Type B pancreatic cell (in vitro differentiated cells): ENCODE data around the gene TMEM255B. TPM values are rescaled to one million over a fixed set of nuclear protein-coding genes. Genes with fewer than 3 reads are reported as not detected.

ENCODE experiments used
- DNase-seq: peaks from one replicate; pipeline ENCODE4 v3.0.0; 2021; ENCODE audit warnings: mixed read lengths; ENCODE audit not compliant: unreplicated experiment; ENCODE audit errors: extremely low spot score
- H3K27ac Mint-ChIP-seq: 2 replicates; pipeline ENCODE4 v1.8.0; 2021; ENCODE audit warnings: mild to moderate bottlenecking, mixed read lengths
- H3K27me3 Mint-ChIP-seq: 2 replicates; pipeline ENCODE4 v1.8.0; 2021; ENCODE audit warnings: mixed read lengths
- H3K36me3 Mint-ChIP-seq: 2 replicates; pipeline ENCODE4 v1.8.0; 2021; ENCODE audit warnings: mixed read lengths
- H3K4me1 Mint-ChIP-seq: one replicate; pipeline ENCODE4 v1.8.0; 2021; ENCODE audit warnings: mixed read lengths; ENCODE audit not compliant: unreplicated experiment
- H3K4me3 Mint-ChIP-seq: 2 replicates; pipeline ENCODE4 v1.8.0; 2021; ENCODE audit warnings: mild to moderate bottlenecking, mixed read lengths
- H3K9me3 Mint-ChIP-seq: 2 replicates; pipeline ENCODE4 v1.8.0; 2021; ENCODE audit warnings: mixed read lengths
- total RNA-seq: library from RNA; stranded (reverse); gene quantifications from 2 replicates; pipeline ENCODE4 v1.2.1, GENCODE V29; 2021; ENCODE audit warnings: low replicate concordance
- TF ChIP-seq, protein P1 (sequence below): fragments of 200-600 bp; sonication (generic); conservative IDR thresholded peaks from 2 replicates; pipeline ENCODE4 v1.5.0; 2021; ENCODE audit warnings: antibody characterized with exemption, mild to moderate bottlenecking

The TMEM255B gene
- total RNA-seq, 1 donor from 2014 or later = 0.92 TPM

DNA sequence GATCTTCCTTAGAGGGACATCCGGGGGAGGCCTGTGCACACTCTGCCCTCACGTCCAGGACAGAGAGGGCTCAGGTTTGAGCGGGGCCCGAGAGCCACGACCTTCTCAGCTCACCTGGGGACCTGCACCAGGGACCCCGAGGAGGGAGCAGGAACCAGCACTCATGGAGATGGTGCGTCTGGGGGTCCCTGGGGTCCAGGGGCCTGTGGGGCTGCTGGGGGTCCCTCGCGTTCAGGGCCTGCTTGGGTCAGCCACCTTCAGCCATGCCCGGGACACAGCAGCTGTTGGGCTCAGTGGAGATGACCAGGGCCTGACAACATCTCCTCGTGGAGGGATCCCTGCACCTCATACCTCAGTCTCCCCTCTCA is 47.1 kb downstream of the TMEM255B start:
- Mint-ChIP-seq H3K9me3 (no peaks in the 10 kb centered on the region), H3K36me3 (no peaks in the 10 kb centered on the region), H3K27me3 (no peaks in the 10 kb centered on the region), H3K27ac (no peak overlapping the region), H3K4me1 (no peaks in the 10 kb centered on the region), H3K4me3 (no peak overlapping the region)
- DNase-seq = no peak
- TF ChIP-seq, protein P1, sequence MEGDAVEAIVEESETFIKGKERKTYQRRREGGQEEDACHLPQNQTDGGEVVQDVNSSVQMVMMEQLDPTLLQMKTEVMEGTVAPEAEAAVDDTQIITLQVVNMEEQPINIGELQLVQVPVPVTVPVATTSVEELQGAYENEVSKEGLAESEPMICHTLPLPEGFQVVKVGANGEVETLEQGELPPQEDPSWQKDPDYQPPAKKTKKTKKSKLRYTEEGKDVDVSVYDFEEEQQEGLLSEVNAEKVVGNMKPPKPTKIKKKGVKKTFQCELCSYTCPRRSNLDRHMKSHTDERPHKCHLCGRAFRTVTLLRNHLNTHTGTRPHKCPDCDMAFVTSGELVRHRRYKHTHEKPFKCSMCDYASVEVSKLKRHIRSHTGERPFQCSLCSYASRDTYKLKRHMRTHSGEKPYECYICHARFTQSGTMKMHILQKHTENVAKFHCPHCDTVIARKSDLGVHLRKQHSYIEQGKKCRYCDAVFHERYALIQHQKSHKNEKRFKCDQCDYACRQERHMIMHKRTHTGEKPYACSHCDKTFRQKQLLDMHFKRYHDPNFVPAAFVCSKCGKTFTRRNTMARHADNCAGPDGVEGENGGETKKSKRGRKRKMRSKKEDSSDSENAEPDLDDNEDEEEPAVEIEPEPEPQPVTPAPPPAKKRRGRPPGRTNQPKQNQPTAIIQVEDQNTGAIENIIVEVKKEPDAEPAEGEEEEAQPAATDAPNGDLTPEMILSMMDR = no peak

DNA sequence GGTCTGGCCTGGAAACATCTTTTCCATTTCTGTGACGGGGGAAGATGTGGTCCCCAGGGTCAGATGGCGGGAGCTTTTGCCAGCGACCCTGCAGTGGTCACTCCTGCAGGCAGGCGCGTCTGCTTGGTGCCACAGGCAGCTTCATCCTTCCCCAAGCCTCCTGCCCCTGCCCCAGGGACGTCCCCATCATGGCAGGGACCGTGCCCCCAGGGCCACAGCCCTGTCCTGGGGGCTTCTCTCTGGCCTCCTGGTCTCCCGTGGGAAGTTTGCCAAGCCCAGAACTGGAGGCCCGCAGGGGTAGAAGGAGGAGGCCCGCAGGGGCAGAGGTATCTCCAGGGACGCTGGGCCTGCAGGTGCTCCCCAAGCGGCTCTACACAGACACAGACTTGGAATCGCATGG is 47.5 kb downstream of the TMEM255B start:
- no peaks in the 10 kb centered on the region for H3K36me3 Mint-ChIP-seq
- DNase-seq = no peak
- no peak overlapping the region for H3K27ac Mint-ChIP-seq
- H3K4me1 Mint-ChIP-seq = no peaks in the 10 kb centered on the region
- H3K9me3 Mint-ChIP-seq = no peaks in the 10 kb centered on the region
- H3K4me3 Mint-ChIP-seq = no peak overlapping the region
- H3K27me3 Mint-ChIP-seq = no peaks in the 10 kb centered on the region
- TF ChIP-seq, protein P1 = no peak

DNA sequence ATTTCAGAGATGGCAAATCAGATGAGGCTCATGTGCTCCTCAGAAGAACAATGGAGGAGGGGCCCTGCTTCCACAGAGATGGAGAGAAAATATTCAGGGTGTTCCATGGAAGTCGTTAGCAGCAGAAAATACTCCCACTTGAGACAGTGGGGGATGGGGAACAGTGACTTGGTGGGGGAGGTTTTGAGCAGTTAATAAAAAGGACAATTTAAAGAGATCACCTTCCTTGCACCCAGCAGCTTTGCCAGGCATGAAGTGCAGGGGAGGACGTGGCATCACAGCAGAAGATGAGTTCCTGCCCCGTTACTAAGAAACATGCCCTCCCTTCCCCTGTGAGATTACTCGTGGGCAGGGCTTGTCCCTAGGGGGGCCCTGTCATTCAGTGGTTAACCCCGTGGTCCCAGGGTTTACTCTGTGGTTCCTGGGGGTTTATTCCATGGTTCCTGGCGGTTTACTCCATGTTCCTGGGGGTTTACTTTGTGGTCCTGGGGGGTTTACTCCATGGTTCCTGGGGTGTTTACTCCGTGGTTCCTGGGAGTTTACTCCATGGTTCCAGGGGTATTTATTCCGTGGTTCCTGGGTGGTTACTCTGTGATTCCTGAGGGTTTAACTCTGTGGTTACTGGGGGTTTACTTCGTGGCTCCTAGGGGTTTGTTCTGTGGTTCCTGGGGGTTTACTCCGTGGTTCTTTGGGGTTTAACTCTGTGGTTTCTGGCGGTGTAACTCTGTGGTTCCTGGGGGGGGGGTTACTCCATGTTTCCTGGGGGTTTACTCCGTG is 49.2 kb downstream of the TMEM255B start:
- Mint-ChIP-seq H3K27ac (no peak overlapping the region), H3K36me3 (no peaks in the 10 kb centered on the region), H3K9me3 (no peaks in the 10 kb centered on the region), H3K4me1 (no peaks in the 10 kb centered on the region), H3K4me3 (no peak overlapping the region), H3K27me3 (no peaks in the 10 kb centered on the region)
- no peak for DNase-seq
- TF ChIP-seq, protein P1 = no peak

DNA sequence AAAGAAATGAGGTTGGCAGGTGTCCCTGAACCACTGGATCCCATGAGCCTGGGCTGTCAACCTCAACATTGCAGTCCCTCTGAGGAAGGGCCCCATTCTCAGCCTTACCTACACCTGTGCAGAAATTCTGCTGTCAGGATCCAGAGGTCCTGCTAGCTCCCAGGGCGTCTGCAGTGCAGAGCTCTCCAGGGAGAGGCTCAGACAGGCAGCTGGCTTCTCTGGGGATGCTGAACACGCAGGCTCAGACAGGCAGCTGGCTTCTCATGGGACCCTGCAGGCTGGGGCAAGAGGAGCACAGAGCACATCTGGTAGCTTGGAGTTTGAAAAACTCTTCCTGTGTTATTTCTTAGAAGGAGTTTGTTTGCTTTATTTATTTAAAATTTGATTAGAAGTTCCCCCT is 50.9 kb downstream of the TMEM255B start:
- Mint-ChIP-seq H3K9me3 (no peaks in the 10 kb centered on the region), H3K27me3 (no peaks in the 10 kb centered on the region), H3K27ac (no peak overlapping the region), H3K4me1 (no peaks in the 10 kb centered on the region), H3K4me3 (no peak overlapping the region), H3K36me3 (no peaks in the 10 kb centered on the region)
- DNase-seq = no peak
- TF ChIP-seq, protein P1 = no peak

DNA sequence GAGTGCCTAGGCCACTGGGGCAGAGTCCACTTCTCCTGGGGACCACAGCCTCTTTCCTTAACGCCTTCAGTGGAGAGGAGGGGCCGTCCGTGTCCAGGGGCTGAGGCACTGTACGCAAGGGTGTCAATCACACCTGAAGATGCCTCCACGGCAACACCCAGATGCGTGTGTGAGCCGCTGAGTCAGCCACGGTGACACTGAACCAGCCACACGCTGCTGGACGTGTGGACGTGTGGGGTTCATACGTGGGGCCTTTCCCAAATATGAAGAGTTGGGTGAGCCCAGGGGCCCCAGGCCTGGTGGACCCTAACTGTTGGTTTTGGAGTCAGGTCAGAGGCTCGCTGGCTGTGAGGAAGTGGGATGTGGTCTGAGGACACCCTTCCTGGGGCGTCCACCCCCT is 51.6 kb downstream of the TMEM255B start:
- Mint-ChIP-seq H3K27me3 (no peaks in the 10 kb centered on the region), H3K4me3 (no peak overlapping the region), H3K9me3 (no peaks in the 10 kb centered on the region), H3K36me3 (no peaks in the 10 kb centered on the region), H3K27ac (no peak overlapping the region), H3K4me1 (no peaks in the 10 kb centered on the region)
- TF ChIP-seq, protein P1 = no peak
- DNase-seq = no peak
